Activated CD8-positive, alpha-beta T cell treated with anti-CD3 and anti-CD28 coated beads for 36 hours (primary cell): ENCODE measurements around the gene DNHD1. TPM values are rescaled to one million over a fixed set of nuclear protein-coding genes. Genes with fewer than 3 reads are reported as not detected.

Experiments
- ATAC-seq: fragments of 200-7000 bp; cut with Tn5 transposase; one replicate; pipeline ENCODE4 v1.10.0; 2021; ENCODE audit warnings: mild to moderate bottlenecking, moderate library complexity
- CTCF ChIA-PET: fragments of 350-600 bp; sonication (Branson Sonifier 250); formaldehyde crosslinking; loops from one replicate; lab custom pipeline; 2021; ENCODE audit warnings: antibody characterized with exemption; lab: Charles Lee
- POLR2A ChIA-PET: fragments of 350-600 bp; sonication (Branson Sonifier 250); formaldehyde crosslinking; loops from one replicate; lab custom pipeline; 2021; ENCODE audit warnings: antibody characterized with exemption; lab: Charles Lee
- DNase-seq: peaks from one replicate; pipeline ENCODE4 v3.0.0-alpha.2; 2020
- H3K27ac Mint-ChIP-seq: one replicate; pipeline ENCODE4 v1.8.0; 2021; ENCODE audit warnings: mild to moderate bottlenecking, mixed read lengths
- H3K27me3 Mint-ChIP-seq: one replicate; pipeline ENCODE4 v1.8.0; 2021; ENCODE audit warnings: mixed read lengths
- H3K36me3 Mint-ChIP-seq: one replicate; pipeline ENCODE4 v1.8.0; 2021; ENCODE audit warnings: low read depth, mixed read lengths
- H3K4me1 Mint-ChIP-seq: one replicate; pipeline ENCODE4 v1.8.0; 2021; ENCODE audit warnings: low read depth, mixed read lengths
- H3K4me3 Mint-ChIP-seq: one replicate; pipeline ENCODE4 v1.8.0; 2021; ENCODE audit warnings: mild to moderate bottlenecking, moderate library complexity, mixed read lengths
- H3K9me3 Mint-ChIP-seq: one replicate; pipeline ENCODE4 v1.8.0; 2021; ENCODE audit warnings: mixed read lengths
- CTCF ChIP-seq: fragments of 200-600 bp; IDR thresholded peaks from one replicate; pipeline ENCODE4 v1.8.0; 2022; ENCODE audit warnings: antibody characterized with exemption, mild to moderate bottlenecking
- intact Hi-C: fragments of 100-400 bp; cut with micrococcal nuclease; formaldehyde crosslinking; loops from one replicate; pipeline ENCODE4 v1.10.0; 2022
- total RNA-seq, 2 experiments: library from RNA; stranded (reverse); gene quantifications; one replicate each; pipeline ENCODE4 v1.2.3, GENCODE V29; 2021

The DNHD1 gene
- total RNA-seq, 2 experiments from 2014 or later = 27.5 to 28.2 TPM

DNA sequence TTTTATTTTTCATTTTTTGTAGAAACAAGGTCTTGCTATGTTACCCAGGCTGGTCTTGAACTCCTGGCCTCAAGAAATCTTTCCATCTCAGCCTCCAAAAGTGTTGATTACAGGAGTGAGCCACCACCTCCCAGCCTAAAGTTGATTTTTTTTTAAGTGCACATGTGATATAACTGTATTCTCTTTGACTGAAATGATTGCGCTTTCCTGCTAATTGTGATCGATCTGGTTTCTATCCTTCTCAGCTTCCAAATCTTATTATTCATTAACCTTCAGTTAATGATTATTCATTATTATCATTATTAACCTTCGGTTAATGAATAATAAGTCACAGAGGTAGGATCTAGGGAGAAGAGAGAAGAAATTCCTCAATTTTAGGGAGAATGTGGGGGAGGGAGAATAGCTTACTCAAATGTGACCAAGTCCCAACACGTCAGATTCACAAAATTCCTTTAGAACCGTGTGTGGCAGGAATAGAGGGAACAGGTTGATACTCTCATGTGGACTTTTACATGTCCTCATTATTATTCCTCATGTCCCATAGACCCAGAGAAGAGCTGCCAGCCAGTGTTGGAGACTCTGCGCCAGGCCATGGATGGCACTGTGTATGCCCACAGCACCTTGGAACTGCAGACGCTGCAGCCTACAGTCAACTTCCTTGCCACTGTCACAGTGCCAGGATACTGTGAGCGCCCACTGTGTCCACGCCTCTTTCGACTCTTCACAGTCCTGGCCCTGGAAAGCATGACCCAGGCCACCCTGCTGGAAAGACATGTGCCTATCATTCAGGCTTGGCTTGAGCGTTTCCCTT is 59.3 kb downstream of the DNHD1 start:
- ATAC-seq (no peak), DNase-seq (no peak)
- no peaks in the 10 kb centered on the region for H3K4me1 Mint-ChIP-seq
- no peaks in the 10 kb centered on the region for H3K36me3 Mint-ChIP-seq
- no peaks in the 10 kb centered on the region for H3K9me3 Mint-ChIP-seq
- intact Hi-C loops = no loop called here
- no peaks in the 10 kb centered on the region for H3K27me3 Mint-ChIP-seq
- no peak overlapping the region for H3K27ac Mint-ChIP-seq
- ChIA-PET POLR2A (interaction anchor here (0.5 to 1.0 kb wide), 2 partner anchors 10 to 520 kb away, joined by 3 read pairs; no protein-coding TSS in a partner anchor), CTCF (interaction anchor here (0.8 to 1.1 kb wide), 3 partner anchors 38 to 177 kb away, joined by 3 read pairs; no protein-coding TSS in a partner anchor)
- no peak for TF ChIP-seq CTCF
- H3K4me3 Mint-ChIP-seq = no peak overlapping the region

DNA sequence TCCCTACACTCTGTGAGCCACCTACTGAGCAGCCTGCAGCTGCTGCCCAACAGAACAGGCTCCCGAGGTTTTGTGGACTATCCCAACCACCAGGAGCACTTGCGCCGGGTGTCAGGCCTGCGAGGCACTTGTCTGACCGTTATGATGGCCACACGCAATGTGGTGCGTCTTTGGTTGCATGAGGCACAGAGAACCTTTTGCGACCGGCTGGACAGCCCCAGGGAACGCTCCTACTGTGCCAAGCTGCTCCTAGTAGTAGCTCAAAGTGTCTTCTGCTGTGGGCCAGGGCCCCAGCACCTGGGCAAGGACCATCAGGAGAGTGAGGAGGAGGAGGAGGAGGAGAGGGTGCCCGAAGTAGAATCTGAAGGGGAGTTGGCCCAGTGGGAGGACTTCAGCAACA is 60.0 kb downstream of the DNHD1 start:
- CTCF ChIA-PET = interaction anchor here (1.0 kb wide), 1 partner anchor 113 kb away, joined by 3 read pairs; no protein-coding TSS in a partner anchor

DNA sequence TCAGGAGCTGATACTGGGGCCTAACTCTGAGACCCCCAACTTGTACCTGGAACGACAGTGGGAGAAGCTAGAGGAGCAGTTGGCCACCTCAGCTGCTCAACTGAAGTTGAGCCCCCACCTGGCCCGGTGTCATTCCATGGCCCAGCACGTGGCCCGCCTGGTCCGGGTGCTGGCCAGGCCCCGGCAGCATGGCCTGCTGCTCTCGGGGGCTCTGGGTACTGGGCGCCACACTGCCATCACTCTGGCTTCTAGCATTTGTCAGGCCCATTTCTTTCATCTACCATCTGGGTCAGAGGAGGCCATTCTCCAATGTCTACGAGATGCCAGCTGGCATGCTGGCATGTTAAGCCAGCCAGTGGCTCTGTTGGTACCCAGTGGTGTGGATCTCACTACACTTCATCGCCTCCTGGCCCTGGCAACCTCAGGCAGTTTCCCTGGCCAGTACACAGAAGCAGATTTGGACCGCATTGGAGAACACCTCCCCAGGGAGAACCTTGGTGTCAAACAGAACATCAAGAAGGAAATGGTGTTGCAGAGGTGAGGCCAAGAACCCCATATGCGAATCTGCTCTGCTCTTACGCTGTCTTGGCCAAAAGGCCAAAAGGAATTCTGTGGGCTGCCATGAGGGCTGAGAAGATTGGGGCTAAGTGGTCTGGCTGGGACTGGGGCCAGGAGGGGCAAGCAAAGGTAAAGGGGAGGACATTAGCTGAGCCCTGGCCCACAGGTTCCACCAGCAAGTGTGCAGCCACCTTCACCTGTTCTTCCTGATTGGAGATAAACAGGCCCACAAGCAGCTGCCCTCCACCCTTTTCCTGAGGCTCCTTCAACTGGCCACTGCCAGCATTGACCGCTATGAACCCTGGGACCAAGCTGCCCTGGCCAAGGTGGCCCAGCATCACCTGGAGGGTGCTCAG is 60.9 kb downstream of the DNHD1 start:
- ATAC-seq (no peak), DNase-seq (no peak)
- intact Hi-C loops = no loop called here
- Mint-ChIP-seq H3K4me3 (no peak overlapping the region), H3K4me1 (no peaks in the 10 kb centered on the region), H3K27ac (no peak overlapping the region), H3K9me3 (no peaks in the 10 kb centered on the region), H3K27me3 (no peaks in the 10 kb centered on the region), H3K36me3 (peaks cover 1% of the 10 kb centered on the region)
- no peak for TF ChIP-seq CTCF
- ChIA-PET POLR2A (no interaction called here), CTCF (no interaction called here)

More for the DNA sequence above, 60.0 kb downstream of the DNHD1 start:
- DNase-seq (no peak), ATAC-seq (no peak)
- intact Hi-C loops = no loop called here
- H3K27me3 Mint-ChIP-seq = no peaks in the 10 kb centered on the region
- H3K4me1 Mint-ChIP-seq = no peaks in the 10 kb centered on the region
- H3K36me3 Mint-ChIP-seq = peaks cover 1% of the 10 kb centered on the region
- H3K4me3 Mint-ChIP-seq = no peak overlapping the region
- POLR2A ChIA-PET = interaction anchor here (0.5 to 1.0 kb wide), 2 partner anchors 11 to 520 kb away, joined by 3 read pairs; no protein-coding TSS in a partner anchor
- no peak overlapping the region for H3K27ac Mint-ChIP-seq
- no peak for TF ChIP-seq CTCF
- no peaks in the 10 kb centered on the region for H3K9me3 Mint-ChIP-seq

GRCh38 chr11:6559369-6559768 is 62.3 kb downstream of the DNHD1 start:
- Mint-ChIP-seq H3K27ac (no peak overlapping the region), H3K36me3 (peaks cover 4% of the 10 kb centered on the region), H3K4me1 (no peaks in the 10 kb centered on the region), H3K4me3 (no peak overlapping the region), H3K9me3 (no peaks in the 10 kb centered on the region), H3K27me3 (no peaks in the 10 kb centered on the region)
- DNase-seq (no peak), ATAC-seq (no peak)
- CTCF ChIA-PET = no interaction called here
- no peak for TF ChIP-seq CTCF
- intact Hi-C loops = no loop called here
- POLR2A ChIA-PET = interaction anchor here (0.6 kb wide), 1 partner anchor 17 kb away, joined by 3 read pairs; no protein-coding TSS in a partner anchor
